Erythroblast (primary cell): Measurements from ENCODE around the gene CLC.
"Not testable (repeated sequence)": the region's sequence is repeated elsewhere in the genome, so short reads cannot be mapped to it uniquely, and the experiment has no call there.

Source experiments
- DNase-seq, 2 experiments: peaks; one replicate each; lab custom pipeline; 2025; lab: John Stamatoyannopoulos, UW
- GATA1 ChIP-seq: IDR thresholded peaks from 2 replicates; pipeline ENCODE4 v1.6.1; 2011; ENCODE audit warnings: low read depth, mild to moderate bottlenecking, control low read depth, low read length, moderate library complexity
- POLR2A ChIP-seq: IDR thresholded peaks from 2 replicates; pipeline ENCODE4 v1.6.1; 2011; ENCODE audit warnings: mild to moderate bottlenecking, low read length

CLC gene

DNA sequence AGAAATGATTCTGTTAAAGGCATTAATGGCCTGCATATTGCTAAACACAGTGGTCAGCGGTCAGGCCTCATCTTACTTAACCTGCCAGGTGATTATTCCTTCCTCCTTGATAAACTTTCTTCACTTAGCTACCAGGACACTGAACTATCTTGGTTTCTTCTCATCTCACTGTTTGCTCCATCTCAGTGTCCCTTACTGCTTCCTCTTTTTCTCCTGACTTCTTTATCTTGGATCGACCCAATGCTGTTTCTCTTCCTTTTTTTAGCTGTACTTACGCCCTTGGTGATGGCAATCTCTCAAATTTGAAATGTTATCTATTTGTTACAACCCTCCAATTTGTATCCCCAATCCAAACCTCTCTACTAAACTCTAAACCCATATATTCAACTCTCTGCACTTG, 7.8 kb upstream of the CLC start:
- no peak for DNase-seq
- TF ChIP-seq POLR2A (no peak), GATA1 (no peak)

DNA sequence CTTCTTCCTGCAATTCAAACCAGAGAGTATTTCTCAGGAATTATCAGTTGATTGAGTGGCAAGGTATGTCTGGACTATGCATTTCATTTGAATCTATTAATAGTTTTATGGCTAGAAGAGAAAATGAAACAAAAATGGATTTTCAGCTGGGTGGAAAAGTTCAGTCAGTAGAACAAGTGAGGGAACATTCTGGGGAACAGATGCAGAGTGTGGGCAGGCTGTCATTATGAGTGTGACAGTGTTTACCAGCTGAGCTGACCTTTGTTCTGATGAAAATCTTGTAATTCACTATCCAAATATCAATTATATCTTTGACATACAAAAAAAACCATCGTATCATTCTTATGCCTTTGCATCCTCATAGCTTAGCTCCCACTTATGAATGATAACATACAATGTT, 2.6 kb upstream of the CLC start:
- DNase-seq = no peak
- TF ChIP-seq GATA1 (no peak), POLR2A (no peak)

DNA sequence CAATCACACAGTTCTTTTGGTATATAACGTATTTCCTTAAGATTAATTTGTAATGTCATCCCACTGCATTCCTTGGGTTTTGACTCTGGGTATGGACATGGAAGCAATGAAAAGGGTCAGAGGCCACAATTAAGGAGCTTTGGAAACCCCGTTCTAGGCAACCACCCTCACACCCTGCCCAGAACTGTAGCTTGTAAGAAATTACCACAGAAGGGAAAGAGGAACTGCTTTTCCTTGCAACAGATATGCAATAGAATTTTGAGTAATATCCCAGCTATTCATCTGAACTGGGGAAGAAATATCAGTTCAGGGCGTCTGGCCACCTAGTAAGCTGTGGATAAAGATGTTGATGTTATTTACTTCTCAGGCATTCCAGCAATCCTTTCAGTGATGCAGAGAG, 985 bp upstream of the CLC start:
- TF ChIP-seq POLR2A (no peak), GATA1 (no peak)
- no peak for DNase-seq

DNA sequence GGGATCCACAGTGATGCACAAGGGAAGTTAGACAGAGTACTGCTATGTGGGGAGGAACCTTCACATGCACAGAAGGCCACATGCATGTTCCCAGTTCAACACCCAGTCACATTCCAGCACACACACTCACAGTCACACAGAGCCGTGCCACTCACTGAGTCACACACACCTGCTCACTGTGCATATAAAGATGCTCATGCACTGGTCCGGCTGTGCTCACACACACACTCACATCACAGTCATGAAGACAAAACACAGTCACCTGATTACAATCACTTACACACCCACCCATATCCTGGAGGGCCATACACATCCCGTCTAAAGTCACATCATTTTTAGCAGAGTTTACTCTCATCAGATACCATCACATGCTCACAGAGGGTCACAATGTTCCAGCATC, 478 bp downstream of the CLC start:
- no peak for DNase-seq
- TF ChIP-seq POLR2A = no peak
- no peak for TF ChIP-seq GATA1

DNA sequence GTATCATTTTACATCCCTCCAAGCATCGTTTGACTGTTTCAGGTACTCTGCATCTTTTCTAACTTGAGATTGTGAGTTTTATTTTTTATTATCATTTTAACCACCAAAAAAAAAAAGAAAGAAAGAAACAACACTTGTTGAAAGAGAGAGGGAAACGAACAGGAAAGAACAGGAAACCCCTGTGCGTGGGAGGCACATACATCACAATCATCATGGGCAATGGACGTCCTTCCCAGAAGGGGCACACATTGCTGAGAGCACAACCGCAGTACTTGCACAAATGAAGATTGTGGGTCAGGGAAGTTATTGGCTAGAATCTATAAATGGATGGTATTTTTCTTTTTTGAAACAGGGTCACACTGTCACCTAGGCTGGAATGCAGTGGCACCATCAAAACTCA, 1.7 kb downstream of the CLC start:
- TF ChIP-seq POLR2A = no peak
- no peak for TF ChIP-seq GATA1
- DNase-seq = no peak

DNA sequence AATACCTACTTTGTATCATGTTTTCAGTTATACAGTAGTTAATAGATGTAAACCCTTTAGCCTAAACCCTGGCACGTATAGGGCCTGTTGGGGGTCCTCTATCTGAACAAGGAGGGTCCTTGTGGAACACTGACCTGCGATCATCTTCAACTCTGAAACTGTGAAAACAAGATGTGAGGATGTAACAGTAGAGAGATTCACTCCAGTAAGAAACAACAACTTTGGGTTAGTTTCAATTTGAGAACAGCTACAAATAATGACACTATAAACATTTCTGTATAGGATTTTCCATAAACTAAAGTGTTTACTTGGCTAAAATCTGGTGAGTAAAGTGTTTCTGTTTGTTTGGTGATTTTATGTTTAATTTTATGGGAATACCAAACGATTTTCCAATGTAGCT, 2.1 kb downstream of the CLC start:
- no peak for TF ChIP-seq POLR2A
- TF ChIP-seq GATA1 = no peak
- no peak for DNase-seq

DNA sequence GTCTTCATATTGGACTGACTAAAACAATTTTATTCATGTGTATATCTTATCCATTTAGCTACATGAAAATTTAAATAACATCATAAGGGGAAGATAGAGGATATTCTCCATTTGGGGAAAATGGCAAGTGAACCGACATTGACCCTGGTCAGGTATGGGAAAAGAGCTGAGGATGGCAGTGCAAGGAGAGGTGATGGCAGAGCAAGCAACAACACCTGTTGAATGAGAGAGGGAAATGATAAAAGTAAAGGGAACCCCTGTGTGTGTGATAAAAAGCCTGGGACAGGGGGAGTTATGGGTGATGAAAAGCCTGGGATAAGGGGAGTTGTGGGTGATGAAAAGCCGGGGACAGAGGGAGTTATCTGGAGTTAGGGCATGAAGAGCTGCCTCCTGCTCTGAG, 4.0 kb downstream of the CLC start:
- TF ChIP-seq POLR2A (no peak), GATA1 (no peak)
- DNase-seq = no peak

DNA sequence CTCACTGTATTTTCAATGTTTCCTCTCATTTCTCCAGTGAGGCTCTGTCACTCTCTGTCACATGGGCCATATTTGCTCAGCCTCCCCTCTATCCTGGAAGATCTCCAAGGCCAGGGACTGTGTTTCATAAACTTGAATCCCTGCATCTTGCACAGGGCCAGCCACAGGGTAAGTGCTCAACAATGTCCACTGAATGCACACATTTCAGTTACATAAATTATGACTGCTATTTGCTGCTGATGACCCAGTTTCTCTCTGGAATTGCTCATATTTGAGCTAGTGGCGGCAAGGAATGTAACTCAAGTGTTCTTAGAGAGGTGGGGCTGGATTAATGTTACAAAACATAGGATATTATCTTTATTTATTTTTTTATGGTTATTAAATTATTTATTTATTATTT, 6.1 kb downstream of the CLC start:
- no peak for DNase-seq
- no peak for TF ChIP-seq POLR2A
- no peak for TF ChIP-seq GATA1

DNA sequence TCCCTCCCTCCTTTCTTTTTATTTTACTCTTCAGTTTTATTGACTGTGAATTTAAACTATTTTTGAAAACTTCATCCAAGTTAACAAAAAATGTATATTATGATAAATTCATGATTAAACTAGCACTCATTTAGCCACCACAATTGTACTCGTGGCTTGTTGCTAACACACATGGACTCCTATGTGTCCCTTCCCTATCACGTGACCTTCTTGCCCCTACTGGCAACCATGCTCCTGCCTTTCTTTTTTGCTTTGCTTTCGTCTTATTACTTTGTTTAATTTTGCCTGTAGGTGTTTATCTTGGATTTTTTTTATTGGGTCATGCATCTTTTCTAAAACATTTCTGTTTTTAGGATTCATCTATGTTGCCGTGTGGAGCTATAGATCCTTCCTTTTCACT, 8.2 kb downstream of the CLC start:
- DNase-seq = no peak
- TF ChIP-seq POLR2A (no peak), GATA1 (no peak)

DNA sequence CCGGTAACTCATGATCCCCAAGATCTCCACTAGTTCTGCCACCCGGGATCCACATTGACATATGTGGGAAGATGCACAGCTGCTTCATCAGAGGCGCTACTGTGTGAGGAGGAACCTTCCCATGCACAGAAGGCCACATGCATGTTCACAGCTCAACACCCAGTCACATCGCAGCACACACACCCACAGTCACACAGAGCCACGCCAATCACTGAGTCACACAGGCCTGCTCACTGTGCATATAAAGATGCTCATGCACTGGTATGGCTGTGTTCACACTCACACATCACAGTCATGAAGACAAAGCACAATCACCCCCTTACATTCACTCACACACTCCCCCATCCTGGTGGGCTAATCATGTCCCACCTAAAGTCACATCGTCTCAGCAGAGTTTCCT, 9.8 kb downstream of the CLC start:
- DNase-seq = no peak
- TF ChIP-seq POLR2A (no peak), GATA1 (no peak)

DNA sequence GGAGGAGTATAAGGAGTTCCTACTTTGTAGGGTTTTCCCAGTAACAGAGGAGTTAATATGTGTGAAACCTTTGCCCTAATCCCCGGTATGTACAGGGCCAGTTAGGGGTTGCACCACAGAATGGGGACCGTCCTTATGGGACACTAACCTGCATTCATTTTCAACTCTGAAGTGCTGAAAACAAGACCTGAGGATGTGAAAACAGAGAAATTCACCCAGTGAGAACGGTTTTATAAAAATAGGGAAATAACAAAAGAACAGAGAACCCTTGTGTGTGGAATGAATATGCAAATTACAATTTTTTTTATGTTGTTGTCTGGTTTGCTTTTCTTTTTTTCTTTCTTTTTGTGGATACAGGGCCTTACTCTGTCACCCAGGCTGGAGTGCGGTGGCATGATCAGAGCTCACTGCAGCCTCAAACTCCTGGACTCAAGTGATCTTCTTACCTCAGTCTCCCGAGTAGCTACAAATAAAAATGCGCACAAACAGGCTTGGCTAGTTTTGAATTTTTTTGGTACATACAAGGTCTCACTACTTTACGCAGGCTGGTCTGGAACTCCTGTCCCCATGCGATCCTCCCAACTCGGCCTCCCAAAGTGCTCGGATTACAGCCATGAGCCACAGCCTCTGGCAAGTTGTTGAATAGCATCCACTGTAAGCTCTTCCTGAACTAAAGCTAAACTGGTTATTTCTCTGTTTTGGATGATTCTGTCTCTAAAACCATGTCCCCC, 10.6 kb downstream of the CLC start:
- DNase-seq = no peak
- TF ChIP-seq GATA1 (no peak), POLR2A (no peak)

DNA sequence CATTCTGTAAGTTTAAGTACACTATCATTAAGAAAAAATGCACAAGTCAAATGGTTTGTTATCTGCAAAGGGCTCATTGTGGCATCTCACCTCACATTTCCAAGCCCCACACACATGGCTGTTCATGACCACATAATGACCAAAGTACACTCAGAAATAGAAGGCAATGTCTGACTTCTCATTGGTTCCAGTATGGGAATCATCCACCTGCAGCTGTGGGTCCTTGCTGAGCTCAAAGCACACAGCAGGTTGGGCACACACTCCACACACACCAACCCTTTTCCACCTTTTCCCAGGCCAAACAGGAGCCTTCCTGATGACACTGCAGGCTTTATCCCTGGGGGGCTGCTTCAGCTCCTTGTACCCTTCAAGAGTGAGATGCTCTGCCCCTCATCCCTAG, 11.8 kb downstream of the CLC start:
- DNase-seq = no peak
- TF ChIP-seq GATA1 = no peak

DNA sequence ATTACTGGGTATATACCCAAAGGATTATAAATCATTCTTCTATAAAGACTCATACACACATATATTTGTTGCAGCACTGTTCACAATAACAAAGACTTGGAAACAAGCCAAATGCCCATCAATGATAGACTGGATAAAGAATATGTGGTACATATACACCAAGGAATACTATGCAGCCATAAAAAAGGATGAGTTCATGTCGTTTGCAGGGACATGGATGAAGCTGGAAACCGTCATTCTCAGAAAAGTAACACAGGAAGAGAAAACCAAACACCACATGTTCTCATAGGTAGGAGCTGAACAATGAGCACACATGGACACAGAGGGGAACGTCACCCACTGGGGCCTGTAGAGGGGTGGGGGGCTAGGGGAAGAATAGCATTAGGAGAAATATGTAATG, 17.7 kb downstream of the CLC start:
- not testable (repeated sequence) for DNase-seq

DNA sequence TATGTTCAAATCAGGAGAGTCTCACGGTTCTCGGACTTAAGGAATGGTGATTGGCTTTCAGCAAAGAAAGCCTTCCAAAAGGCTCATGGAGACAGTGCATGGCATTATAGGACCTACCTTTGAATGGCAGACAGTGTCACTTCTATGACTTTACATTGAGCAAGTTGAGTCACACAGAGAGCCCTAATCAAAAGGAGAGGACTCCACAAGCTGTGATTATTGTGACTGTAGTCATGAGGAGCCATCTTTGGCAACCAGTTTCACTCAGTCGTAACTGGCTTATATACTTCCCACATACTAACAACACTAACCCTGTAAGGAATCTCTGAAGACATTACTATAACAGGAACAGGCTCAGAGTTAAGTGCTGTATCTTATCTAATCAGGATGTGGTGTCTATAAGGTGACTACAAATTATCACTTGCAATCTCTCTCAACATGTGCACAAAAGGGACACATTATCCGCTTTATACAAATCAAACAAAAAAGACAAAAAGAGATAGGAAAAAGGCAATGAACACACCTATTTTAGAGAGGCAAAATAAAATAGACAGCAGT, 27.4 kb downstream of the CLC start:
- TF ChIP-seq GATA1 = no peak
- TF ChIP-seq POLR2A = no peak
- no peak for DNase-seq

DNA sequence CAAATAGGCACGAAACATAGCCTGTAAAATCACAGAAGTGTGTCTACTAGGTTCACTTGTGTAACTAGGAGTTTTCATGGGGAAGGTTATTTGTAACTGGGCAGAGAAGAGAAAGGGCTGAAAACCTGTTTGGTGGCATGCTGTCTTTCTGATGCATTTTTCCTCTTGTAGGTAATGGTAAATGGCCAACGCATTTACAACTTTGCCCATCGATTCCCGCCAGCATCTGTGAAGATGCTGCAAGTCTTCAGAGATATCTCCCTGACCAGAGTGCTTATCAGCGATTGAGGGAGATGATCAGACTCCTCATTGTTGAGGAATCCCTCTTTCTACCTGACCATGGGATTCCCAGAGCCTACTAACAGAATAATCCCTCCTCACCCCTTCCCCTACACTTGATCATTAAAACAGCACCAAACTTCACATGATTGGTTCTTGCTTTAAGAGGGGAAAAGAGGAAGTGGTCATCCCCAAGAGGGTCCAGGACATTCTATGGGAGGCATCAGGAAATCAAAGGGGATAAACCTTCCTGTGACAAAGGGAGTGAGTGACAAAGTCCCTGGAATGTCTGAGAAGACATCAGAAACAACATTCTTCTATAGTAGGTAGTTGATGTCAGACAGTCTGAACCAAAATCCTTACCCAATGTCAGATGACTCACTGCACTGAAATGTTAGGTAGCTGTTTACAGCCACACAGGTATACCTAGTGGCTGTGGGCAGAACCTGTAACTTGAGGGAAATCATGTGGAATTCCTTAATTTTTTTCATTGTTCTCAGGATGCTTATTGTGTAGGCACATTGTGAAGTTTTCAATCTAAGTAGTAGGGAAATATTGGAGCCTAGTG, 28.6 kb downstream of the CLC start:
- DNase-seq = no peak
- TF ChIP-seq POLR2A (no peak), GATA1 (no peak)
